IMR-90 (cell line): ENCODE results near the gene C7orf57. TPM values are rescaled to one million over a fixed set of nuclear protein-coding genes. Genes with fewer than 3 reads are reported as not detected.

Experiments
- ATAC-seq: fragments of 200-7000 bp; cut with Tn5 transposase; 2 replicates; pipeline ENCODE4 v1.9.1; 2020; ENCODE audit warnings: low read depth, mild to moderate bottlenecking, moderate library complexity
- BruUV-seq: library from RNA; stranded (reverse); fragments of 400-500 nt; replicated peaks from 2 replicates; lab custom pipeline; 2021; lab: Mats Ljungman, UMichigan
- CTCF ChIA-PET: fragments of 300-600 bp; formaldehyde crosslinking; extraction: SDS; loops from one replicate; lab custom pipeline; 2021; ENCODE audit warnings: antibody characterized with exemption; lab: Yijun Ruan, JAX
- POLR2A ChIA-PET: fragments of 300-600 bp; sonication (Branson Sonifier 250); formaldehyde crosslinking; loops from one replicate; lab custom pipeline; 2022; ENCODE audit warnings: antibody characterized with exemption; ENCODE audit not compliant: unreplicated experiment; lab: Charles Lee
- DNase-seq: peaks from one replicate; pipeline ENCODE4 v3.0.0; 2013
- H2AFZ ChIP-seq: replicated peaks from 2 replicates; pipeline ENCODE3; 2013; ENCODE audit warnings: low read length, mild to moderate bottlenecking; ENCODE audit not compliant: poor library complexity
- H2AK5ac ChIP-seq: 2 replicates; pipeline ENCODE4 v1.6.1; 2013; ENCODE audit warnings: low read depth, low read length, inconsistent platforms
- H2AK9ac ChIP-seq: replicated peaks from 2 replicates; pipeline ENCODE3; 2013; ENCODE audit warnings: mild to moderate bottlenecking, low read depth, low read length, moderate library complexity; ENCODE audit not compliant: poor library complexity
- H2BK120ac ChIP-seq: 2 replicates; pipeline ENCODE4 v1.6.1; 2013; ENCODE audit warnings: low read depth, low read length, inconsistent platforms
- H2BK15ac ChIP-seq: 3 replicates; pipeline ENCODE4 v1.6.1; 2013; ENCODE audit warnings: low read depth, low read length, inconsistent platforms
- H2BK20ac ChIP-seq: 2 replicates; pipeline ENCODE4 v1.6.1; 2013; ENCODE audit warnings: low read depth, mild to moderate bottlenecking, inconsistent platforms, low read length, moderate library complexity
- H2BK5ac ChIP-seq: 2 replicates; pipeline ENCODE4 v1.6.1; 2013; ENCODE audit warnings: mild to moderate bottlenecking, low read depth, low read length, inconsistent platforms; ENCODE audit not compliant: poor library complexity, severe bottlenecking
- H3K14ac ChIP-seq: replicated peaks from 2 replicates; pipeline ENCODE4 v1.6.1; 2013; ENCODE audit warnings: low read depth, low read length, inconsistent platforms
- H3K18ac ChIP-seq: 2 replicates; pipeline ENCODE4 v1.6.1; 2013; ENCODE audit warnings: low read depth, low read length, control low read depth
- H3K23ac ChIP-seq: 2 replicates; pipeline ENCODE4 v1.6.1; 2013; ENCODE audit warnings: low read depth, low read length, inconsistent platforms
- H3K27ac ChIP-seq: 2 replicates; pipeline ENCODE4 v1.5.1; 2013; ENCODE audit warnings: mild to moderate bottlenecking, control low read depth, low read length; ENCODE audit not compliant: insufficient read depth
- H3K27me3 ChIP-seq: 2 replicates; pipeline ENCODE4 v1.6.1; 2013; ENCODE audit warnings: low read length; ENCODE audit not compliant: control insufficient read depth, insufficient read depth
- H3K36me3 ChIP-seq: 2 replicates; pipeline ENCODE4 v1.6.1; 2013; ENCODE audit warnings: low read length, mixed read lengths; ENCODE audit not compliant: control insufficient read depth, insufficient read depth
- H3K4ac ChIP-seq: 2 replicates; pipeline ENCODE4 v1.6.1; 2013; ENCODE audit warnings: low read depth, low read length, inconsistent platforms
- H3K4me1 ChIP-seq: 2 replicates; pipeline ENCODE4 v1.6.1; 2013; ENCODE audit warnings: low read length, mixed read lengths; ENCODE audit not compliant: control insufficient read depth, insufficient read depth
- H3K4me2 ChIP-seq: 2 replicates; pipeline ENCODE4 v1.6.1; 2013; ENCODE audit warnings: low read depth, mild to moderate bottlenecking, control low read depth, low read length, moderate library complexity
- H3K4me3 ChIP-seq: 2 replicates; pipeline ENCODE4 v1.5.1; 2013; ENCODE audit warnings: low read depth, mild to moderate bottlenecking, control low read depth, low read length, moderate library complexity; ENCODE audit not compliant: insufficient read depth
- H3K56ac ChIP-seq: 2 replicates; pipeline ENCODE4 v1.6.1; 2013; ENCODE audit warnings: low read length, inconsistent platforms; ENCODE audit not compliant: insufficient read depth; ENCODE audit errors: extremely low read depth
- H3K79me1 ChIP-seq, 2 experiments: 2 replicates each; pipeline ENCODE4 v1.6.1; 2013; ENCODE audit warnings: low read length in 2 of 2, inconsistent platforms in 1 of 2, low read depth in 1 of 2
- H3K9ac ChIP-seq: 2 replicates; pipeline ENCODE4 v1.6.1; 2013; ENCODE audit warnings: low read depth, low read length, control low read depth
- H3K9me1 ChIP-seq: 2 replicates; pipeline ENCODE4 v1.6.1; 2013; ENCODE audit warnings: low read length, inconsistent platforms; ENCODE audit not compliant: insufficient read depth
- H3K9me3 ChIP-seq: 2 replicates; pipeline ENCODE4 v1.6.1; 2013; ENCODE audit warnings: low read length; ENCODE audit not compliant: control insufficient read depth, insufficient read depth
- H4K20me1 ChIP-seq: 2 replicates; pipeline ENCODE4 v1.6.1; 2013; ENCODE audit warnings: low read length, inconsistent platforms; ENCODE audit not compliant: insufficient read depth
- H4K5ac ChIP-seq: 2 replicates; pipeline ENCODE4 v1.6.1; 2013; ENCODE audit warnings: mild to moderate bottlenecking, low read depth, low read length, control low read depth
- H4K8ac ChIP-seq, 2 experiments: 2 replicates each; pipeline ENCODE4 v1.6.1; 2013; ENCODE audit warnings: low read depth in 2 of 2, low read length in 2 of 2, control low read depth in 1 of 2, inconsistent platforms in 1 of 2
- H4K91ac ChIP-seq: 2 replicates; pipeline ENCODE4 v1.6.1; 2013; ENCODE audit warnings: low read depth, low read length, inconsistent platforms; ENCODE audit not compliant: insufficient read depth
- BHLHE40 ChIP-seq: fragments of 150-350 bp; IDR thresholded peaks from 2 replicates; pipeline ENCODE4 v1.6.1; 2016; ENCODE audit warnings: mild to moderate bottlenecking, low read depth, low read length
- CEBPB ChIP-seq: IDR thresholded peaks from 2 replicates; pipeline ENCODE4 v1.6.1; 2012; ENCODE audit warnings: low read depth, low read length, improper control_type of control experiment
- CHD1 ChIP-seq: IDR thresholded peaks from 2 replicates; pipeline ENCODE4 v1.6.1; 2012; ENCODE audit warnings: low read depth, low read length, improper control_type of control experiment
- CTCF ChIP-seq: conservative IDR thresholded peaks from 2 replicates; pipeline ENCODE4 v1.5.1; 2012; ENCODE audit warnings: mild to moderate bottlenecking, low read depth, low read length, improper control_type of control experiment
- ELK1 ChIP-seq: fragments of 150-350 bp; IDR thresholded peaks from 2 replicates; pipeline ENCODE4 v1.6.1; 2016; ENCODE audit warnings: low read depth, mild to moderate bottlenecking, low read length, moderate library complexity, borderline replicate concordance
- FOS ChIP-seq: fragments of 150-350 bp; IDR thresholded peaks from 2 replicates; pipeline ENCODE4 v1.6.1; 2016; ENCODE audit warnings: low read depth, low read length
- MAFK ChIP-seq: IDR thresholded peaks from 2 replicates; pipeline ENCODE4 v1.6.1; 2012; ENCODE audit warnings: low read depth, low read length, improper control_type of control experiment
- MAZ ChIP-seq: IDR thresholded peaks from 2 replicates; pipeline ENCODE4 v1.6.1; 2012; ENCODE audit warnings: low read depth, mild to moderate bottlenecking, low read length, improper control_type of control experiment, moderate library complexity, borderline replicate concordance
- MXI1 ChIP-seq: IDR thresholded peaks from 2 replicates; pipeline ENCODE4 v1.6.1; 2012; ENCODE audit warnings: low read depth, mild to moderate bottlenecking, low read length, moderate library complexity, borderline replicate concordance
- NFE2L2 ChIP-seq: fragments of 150-350 bp; IDR thresholded peaks from 2 replicates; pipeline ENCODE4 v1.6.1; 2016; ENCODE audit warnings: low read depth, mild to moderate bottlenecking, low read length
- POLR2A ChIP-seq: IDR thresholded peaks from 2 replicates; pipeline ENCODE4 v1.6.1; 2012; ENCODE audit warnings: mild to moderate bottlenecking, low read depth, low read length
- RAD21 ChIP-seq: IDR thresholded peaks from 2 replicates; pipeline ENCODE4 v1.6.1; 2012; ENCODE audit warnings: low read length, improper control_type of control experiment
- RCOR1 ChIP-seq: IDR thresholded peaks from 2 replicates; pipeline ENCODE4 v1.6.1; 2012; ENCODE audit warnings: mild to moderate bottlenecking, low read length, improper control_type of control experiment; ENCODE audit not compliant: insufficient replicate concordance
- RFX5 ChIP-seq: IDR thresholded peaks from 2 replicates; pipeline ENCODE4 v1.8.0; 2012; ENCODE audit warnings: low read depth, mild to moderate bottlenecking, low read length, moderate library complexity
- SMC3 ChIP-seq: fragments of 150-350 bp; IDR thresholded peaks from 2 replicates; pipeline ENCODE4 v1.6.1; 2016; ENCODE audit warnings: low read depth, mild to moderate bottlenecking, antibody characterized with exemption, low read length, moderate library complexity
- USF2 ChIP-seq: fragments of 150-350 bp; IDR thresholded peaks from 2 replicates; pipeline ENCODE4 v1.6.1; 2017; ENCODE audit warnings: mild to moderate bottlenecking, antibody characterized with exemption, low read length, low read depth
- WGBS, 2 experiments: methylation state at CpG; one replicate each; pipeline versions ENCODE4 v1.1.5 to v1.1.7; 2013; ENCODE audit warnings: missing lambda C conversion rate in 2 of 2; ENCODE audit not compliant: insufficient read length in 1 of 2; ENCODE audit errors: extremely low coverage in 2 of 2; 5-methylcytosine and 5-hydroxymethylcytosine counted together
- dilution Hi-C: fragments of 300-500 bp; cut with HindIII; formaldehyde crosslinking; loops from one replicate; pipeline ENCODE4 v1.14.3; 2018; ENCODE audit warnings: low sequenced_read_pairs; ENCODE audit not compliant: unreplicated experiment
- in situ Hi-C: fragments of 300-500 bp; cut with MboI; formaldehyde crosslinking; loops from 3 replicates; pipeline ENCODE4 v1.14.3; 2019; ENCODE audit warnings: low sequenced_read_pairs, inconsistent platforms, mixed read lengths
- intact Hi-C: fragments of 100-400 bp; cut with micrococcal nuclease; formaldehyde crosslinking; loops from 2 replicates; pipeline ENCODE4 v1.10.0; 2022
- polyA plus RNA-seq, 3 experiments: library from polyadenylated mRNA; depleted of rRNA; stranded (reverse); fragments of >200 nt; gene quantifications; 2 replicates each; pipeline ENCODE4 v1.2.3, GENCODE V29; 2012; ENCODE audit warnings: low replicate concordance in 1 of 3
- total RNA-seq: library from RNA; depleted of rRNA; stranded (reverse); fragments of >200 nt; gene quantifications from 2 replicates; pipeline ENCODE4 v1.2.3, GENCODE V29; 2012

C7orf57 gene
- total and polyA plus RNA-seq, 2 of the 4 experiments (the other 2 are of a cell fraction): not detected

DNA sequence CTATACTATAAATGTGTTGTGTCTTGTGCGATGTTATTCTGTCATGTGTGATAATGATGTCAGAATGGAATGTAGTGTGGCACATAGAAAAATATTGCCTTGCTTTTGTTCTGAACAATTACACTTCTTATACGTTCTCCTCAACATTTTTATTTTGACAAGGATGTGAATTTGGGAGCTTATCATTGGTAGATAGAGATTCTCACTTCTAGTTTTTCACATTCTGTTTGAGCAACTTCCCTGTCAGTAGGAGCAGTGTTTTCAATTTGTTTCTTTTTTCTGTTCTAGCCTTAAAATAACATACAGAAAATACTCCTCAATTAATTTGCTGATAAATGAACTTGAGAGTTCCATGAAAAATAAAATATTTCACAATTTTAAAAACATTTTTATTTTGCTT is 24.0 kb upstream of the C7orf57 start:
- CTCF ChIA-PET: no interaction called here
- H3K36me3 ChIP-seq: no peaks in the 10 kb centered on the region
- TF ChIP-seq RFX5: no peak
- TF ChIP-seq RAD21: no peak
- TF ChIP-seq NFE2L2: no peak
- TF ChIP-seq BHLHE40: no peak
- no peak for TF ChIP-seq ELK1
- no peak for TF ChIP-seq MAFK
- no peak for TF ChIP-seq MXI1
- no peak for TF ChIP-seq FOS
- TF ChIP-seq CTCF: no peak
- no peak for TF ChIP-seq CHD1
- no peak for TF ChIP-seq RCOR1
- TF ChIP-seq MAZ: no peak
- TF ChIP-seq USF2: no peak
- TF ChIP-seq SMC3: no peak
- TF ChIP-seq CEBPB: no peak
- TF ChIP-seq POLR2A: no peak
- no peaks in the 10 kb centered on the region for H3K79me1 ChIP-seq
- no peak overlapping the region for H3K56ac ChIP-seq
- H3K23ac ChIP-seq: no peak overlapping the region
- no CpG with 5 or more reads among the region's 2 CpGs for WGBS, 2 experiments
- H3K27me3 ChIP-seq: peaks cover 18% of the 10 kb centered on the region
- H3K4me2 ChIP-seq: no peak overlapping the region
- no peak overlapping the region for H4K8ac ChIP-seq
- H3K9ac ChIP-seq: no peak overlapping the region
- no peak overlapping the region for H2BK5ac ChIP-seq
- intact Hi-C loops: no loop called here
- no peak overlapping the region for H3K18ac ChIP-seq
- no peak overlapping the region for H4K5ac ChIP-seq
- POLR2A ChIA-PET: no interaction called here
- BruUV-seq: no TSS peak
- H2BK120ac ChIP-seq: no peak overlapping the region
- in situ Hi-C loops: no loop called here
- no peak overlapping the region for H3K27ac ChIP-seq
- H3K14ac ChIP-seq: no peak overlapping the region
- no peaks in the 10 kb centered on the region for H3K9me3 ChIP-seq
- peaks cover 4% of the 10 kb centered on the region for H3K4me1 ChIP-seq
- no peak overlapping the region for H2AK5ac ChIP-seq
- no peak overlapping the region for H3K4me3 ChIP-seq
- DNase-seq: no peak
- H2BK15ac ChIP-seq: no peak overlapping the region
- no peaks in the 10 kb centered on the region for H4K20me1 ChIP-seq
- dilution Hi-C loops: no loop called here
- H2AK9ac ChIP-seq: no peak overlapping the region
- H4K91ac ChIP-seq: no peak overlapping the region
- H3K4ac ChIP-seq: no peak overlapping the region
- no peak overlapping the region for H2AFZ ChIP-seq
- ATAC-seq: no peak
- no peak overlapping the region for H2BK20ac ChIP-seq
- H3K9me1 ChIP-seq: no peaks in the 10 kb centered on the region
